Activated CD4-positive, alpha-beta T cell treated with anti-CD3 and anti-CD28 coated beads, Interleukin-2, amount 50 U/mL, for 1 hour (primary cell): ENCODE measurements around the gene TMTC3.
"Not testable (repeated sequence)": the region's sequence is repeated elsewhere in the genome, so short reads cannot be mapped to it uniquely, and the experiment has no call there.

Experiments
- DNase-seq: peaks from one replicate; pipeline ENCODE4 v3.0.0-alpha.2; 2020

TMTC3 gene

DNA sequence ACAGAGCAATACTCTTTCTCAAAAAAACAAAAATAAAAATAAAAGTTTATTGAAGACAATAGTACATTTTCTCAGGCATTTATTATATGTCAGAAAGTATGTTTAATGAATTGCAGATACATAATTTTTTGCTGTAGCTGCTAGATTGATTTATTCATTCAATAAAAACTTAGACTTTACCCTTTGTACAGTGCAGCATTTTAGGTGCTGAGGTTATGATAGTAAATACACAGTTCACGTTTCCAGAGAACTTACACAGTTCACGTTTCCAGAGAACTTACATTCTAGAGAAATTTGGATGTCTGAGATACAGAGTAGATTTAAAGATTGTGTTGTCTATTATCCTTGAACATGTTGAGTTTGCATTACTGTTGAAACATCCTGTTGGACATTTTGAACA lies 25.3 kb downstream of the TMTC3 start:
- no peak for DNase-seq

DNA sequence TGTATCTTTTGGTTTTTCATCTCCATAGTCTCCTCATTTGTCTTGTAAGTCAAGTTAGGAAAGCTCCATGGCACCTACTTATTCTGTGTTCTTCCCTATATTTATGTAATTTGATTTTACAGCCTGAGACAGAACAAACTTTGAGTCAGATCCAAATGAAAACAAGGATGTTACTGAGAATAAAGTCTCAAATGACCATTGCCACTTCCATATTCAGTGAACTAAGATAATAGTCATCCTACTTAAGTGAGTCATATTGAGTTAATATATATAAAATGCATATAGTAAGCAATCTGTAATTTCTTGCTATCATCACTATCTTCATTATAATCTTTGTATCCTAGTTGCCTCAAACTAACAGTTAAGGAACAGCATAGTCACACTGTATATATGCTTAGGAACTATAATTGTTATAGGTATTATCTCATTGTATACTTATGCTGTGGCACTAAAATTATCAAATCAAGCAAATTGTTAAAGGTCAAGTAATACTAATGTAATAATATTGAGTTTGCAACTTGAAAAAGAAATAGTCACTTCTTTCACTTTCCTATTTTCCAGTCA lies 30.8 kb downstream of the TMTC3 start:
- DNase-seq, result no peak

DNA sequence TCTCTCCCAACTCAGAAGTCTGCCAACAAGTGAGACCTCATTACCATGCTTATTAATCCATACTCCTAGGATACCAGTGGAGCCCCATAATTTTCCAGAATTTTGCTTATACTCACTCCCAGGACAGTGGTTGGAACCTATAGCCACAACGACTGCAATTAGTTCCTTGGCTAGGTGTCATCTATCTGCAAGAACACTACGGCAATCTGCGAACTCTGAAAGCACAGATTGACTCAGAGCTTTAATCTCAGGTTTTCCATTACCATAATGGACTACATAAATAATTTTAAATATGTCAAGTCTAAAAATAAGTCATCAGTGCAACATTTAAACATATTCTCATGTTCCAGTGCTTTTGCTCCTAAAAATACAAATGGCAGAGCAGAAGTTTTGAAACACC lies 33.4 kb downstream of the TMTC3 start:
- DNase-seq, result no peak

DNA sequence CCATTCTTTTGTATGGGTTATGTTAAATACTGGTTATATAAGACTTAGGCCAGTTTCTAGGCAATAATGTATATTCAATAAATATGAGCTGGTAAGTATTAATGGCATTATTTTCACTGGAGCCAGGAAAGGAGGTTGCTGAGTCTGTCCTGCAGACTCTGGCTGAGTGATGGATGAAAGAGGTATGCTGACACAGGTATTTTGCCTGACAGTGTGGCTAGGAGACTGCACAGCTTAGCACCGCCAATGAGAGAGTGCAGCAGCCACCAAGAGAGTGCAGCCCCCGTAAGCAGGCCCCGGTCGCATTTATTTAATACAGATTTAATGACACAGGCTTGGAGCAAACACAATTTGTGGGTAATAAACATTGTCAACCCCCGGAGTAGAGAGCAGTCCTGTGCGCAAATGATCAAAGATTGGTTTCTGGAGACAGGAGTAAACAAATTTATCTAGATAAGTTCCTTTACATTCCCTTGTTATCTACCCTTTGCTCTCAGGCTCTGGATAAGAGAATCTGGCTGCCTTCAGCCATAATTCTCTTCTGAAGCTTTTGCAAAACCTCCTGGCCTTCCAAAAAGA lies 37.4 kb downstream of the TMTC3 start:
- DNase-seq, result no peak

DNA sequence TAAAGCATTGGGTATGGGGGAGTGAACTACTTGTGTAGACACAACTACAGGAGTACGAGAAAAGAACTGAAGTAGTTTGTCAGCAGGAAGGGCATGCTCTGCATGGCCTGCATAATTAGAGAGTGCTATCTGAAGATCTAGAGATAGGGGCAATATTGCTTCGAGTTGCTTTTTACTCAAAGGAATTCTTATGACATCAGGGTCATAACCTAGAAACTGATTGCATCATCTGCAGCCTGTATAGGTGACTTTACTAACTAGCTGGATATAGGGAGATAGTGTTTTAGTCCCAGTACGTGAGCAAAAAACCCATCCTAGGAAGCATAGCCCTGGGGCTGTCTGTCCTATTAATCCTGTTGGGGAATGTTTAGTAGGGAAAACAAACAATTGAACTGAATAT lies 39.8 kb downstream of the TMTC3 start:
- no peak for DNase-seq

DNA sequence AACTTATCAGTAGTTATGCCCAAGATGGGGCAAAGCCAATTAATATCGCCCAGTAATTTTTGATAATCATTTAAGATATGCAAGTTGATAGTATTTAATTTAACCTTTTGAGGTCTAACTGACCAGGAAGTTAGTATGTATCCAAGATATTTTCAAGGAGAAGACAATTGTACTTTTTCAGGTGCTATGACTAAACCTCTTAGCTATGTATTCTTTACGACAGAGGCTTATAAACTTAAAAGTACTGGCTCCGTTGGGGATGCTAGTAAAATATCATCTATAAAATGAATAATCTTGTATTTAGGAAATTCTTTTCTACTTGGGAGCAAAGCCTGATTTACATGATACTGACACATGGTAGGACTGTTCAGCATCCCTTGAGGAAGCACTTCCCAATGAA lies 40.3 kb downstream of the TMTC3 start:
- no peak for DNase-seq

DNA sequence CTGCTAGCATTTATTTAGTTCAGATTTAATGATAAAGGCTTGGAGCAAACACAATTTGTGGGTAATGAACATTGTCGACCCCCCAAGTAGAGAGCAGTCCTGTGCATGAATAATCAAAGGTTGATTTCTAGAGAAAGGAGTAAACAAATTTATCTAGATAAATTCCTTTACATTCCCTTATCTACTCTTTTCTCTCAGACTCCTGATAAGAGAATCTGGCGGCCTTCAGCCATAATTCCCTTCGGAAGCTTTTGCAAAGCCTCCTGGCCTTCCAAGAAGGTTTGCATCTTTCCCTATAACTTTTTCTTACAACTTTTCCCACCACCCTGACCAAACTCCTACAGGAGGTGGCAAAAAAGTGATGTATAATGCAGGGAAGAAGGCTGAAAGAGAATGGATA lies 42.1 kb downstream of the TMTC3 start:
- no peak for DNase-seq

DNA sequence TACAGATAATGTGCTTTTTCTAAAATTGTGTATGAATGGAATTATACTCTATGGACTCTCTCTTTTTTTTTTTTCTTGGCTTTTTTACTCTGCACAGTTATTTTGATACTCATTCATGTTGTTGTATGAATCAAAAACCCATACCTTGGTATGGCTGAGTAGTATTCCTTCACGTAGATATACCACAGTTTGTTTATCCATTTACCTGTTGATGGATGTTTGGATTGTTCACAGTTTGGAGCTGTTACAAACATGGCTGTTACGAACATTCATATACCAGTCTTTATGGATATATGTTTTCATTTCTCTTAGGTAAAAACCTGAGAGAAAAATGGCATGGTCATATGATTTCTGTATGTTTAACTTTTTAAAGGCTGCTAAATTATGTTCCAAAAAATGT lies 43.2 kb downstream of the TMTC3 start:
- DNase-seq, result no peak

DNA sequence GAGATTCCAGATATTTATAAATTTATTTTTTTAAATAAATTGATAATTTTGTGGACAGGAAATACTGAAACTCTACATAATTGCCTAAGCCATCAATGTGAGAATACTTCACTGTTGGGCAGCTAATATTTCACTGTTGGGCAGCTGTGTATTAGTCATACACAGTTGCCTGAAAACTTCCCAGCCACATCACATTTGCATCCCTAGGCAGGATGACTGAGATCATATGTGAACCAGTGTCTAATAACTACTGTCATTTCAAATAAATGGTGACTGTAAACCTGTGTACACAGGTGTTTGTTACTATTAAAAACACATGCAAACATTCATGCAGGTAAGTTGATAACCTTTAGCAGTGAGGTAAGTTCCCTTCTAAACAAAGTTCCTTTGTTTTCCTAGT lies 43.9 kb downstream of the TMTC3 start:
- DNase-seq, result no peak

DNA sequence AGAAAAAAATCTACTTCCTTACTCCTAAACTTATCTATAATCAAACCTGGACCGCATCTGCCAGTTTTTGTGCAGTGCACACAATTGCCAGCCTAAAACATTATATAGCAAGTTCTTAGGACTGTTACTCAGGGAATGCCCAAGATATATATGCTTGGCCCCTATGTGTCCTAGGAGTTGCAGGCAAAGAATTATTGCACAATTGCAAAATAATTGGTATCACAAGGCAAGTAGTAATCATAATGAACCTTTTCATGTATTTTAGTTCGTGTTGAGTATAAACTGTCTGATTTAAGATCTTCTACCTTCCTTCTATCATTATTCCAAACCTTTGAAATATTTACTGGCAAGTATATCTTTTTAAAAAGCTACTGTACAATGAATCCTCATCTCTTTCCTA lies 45.5 kb downstream of the TMTC3 start:
- no peak for DNase-seq

DNA sequence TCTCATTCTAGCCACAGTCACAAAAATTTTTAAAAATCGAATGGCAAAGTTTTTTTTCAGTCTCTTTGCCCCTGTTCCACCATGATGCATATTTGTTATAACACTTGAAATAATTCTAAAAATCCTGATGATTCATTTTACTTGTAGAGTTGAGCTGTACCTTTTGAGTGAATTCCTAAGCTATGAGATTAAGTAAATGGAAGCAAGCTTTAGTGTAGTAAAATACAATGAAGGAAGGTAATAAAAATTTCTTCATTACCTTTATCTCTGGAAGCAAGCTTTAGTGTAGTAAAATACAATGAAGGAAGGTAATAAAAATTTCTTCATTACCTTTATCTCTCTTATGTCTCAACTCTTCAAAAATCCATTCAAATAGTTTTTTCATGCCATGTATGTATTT lies 46.1 kb downstream of the TMTC3 start:
- no peak for DNase-seq

DNA sequence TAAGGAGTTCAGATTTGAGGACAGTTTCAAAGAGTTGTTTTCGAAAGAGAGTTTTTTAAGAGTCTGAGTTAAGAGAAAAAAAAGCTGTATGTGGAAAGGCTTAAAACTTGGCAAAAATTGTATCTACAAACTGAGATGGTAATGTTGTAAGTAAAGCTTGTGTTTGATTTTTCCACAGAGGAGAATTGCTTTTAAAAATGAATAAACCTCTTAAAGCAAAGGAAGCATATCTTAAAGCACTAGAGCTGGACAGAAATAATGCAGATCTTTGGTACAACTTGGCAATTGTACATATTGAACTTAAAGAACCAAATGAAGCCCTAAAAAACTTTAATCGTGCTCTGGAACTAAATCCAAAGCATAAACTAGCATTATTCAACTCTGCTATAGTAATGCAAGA lies 50.3 kb downstream of the TMTC3 start:
- DNase-seq, result no peak

DNA sequence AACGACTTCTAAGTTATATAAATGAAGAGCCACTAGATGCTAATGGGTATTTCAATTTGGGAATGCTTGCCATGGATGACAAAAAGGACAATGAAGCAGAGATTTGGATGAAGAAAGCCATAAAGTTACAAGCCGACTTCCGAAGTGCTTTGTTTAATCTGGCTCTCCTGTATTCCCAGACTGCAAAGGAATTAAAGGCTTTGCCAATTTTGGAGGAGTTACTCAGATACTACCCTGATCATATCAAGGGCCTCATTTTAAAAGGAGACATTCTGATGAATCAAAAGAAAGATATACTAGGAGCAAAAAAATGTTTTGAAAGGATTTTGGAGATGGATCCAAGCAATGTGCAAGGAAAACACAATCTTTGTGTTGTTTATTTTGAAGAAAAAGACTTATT lies 52.8 kb downstream of the TMTC3 start:
- DNase-seq, result no peak

DNA sequence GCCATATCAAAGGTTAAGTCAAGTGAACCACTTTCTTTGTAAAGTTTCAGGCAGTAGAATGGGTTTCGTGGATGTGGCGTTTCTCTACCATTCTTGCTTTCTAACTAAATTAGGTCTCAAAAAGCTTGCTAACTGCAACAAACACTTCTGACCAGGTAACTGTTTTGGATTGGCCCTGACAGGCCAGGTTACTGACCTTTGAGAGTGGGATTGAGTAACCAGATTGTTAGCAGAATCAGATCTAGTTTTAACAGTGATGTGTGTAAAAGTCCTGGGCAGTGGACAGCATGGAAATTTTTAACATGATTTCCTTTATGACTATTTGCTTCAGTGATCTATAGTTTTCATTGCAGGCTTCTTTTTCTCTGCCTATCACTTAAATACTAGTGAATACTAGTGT lies 57.9 kb downstream of the TMTC3 start:
- no peak for DNase-seq

DNA sequence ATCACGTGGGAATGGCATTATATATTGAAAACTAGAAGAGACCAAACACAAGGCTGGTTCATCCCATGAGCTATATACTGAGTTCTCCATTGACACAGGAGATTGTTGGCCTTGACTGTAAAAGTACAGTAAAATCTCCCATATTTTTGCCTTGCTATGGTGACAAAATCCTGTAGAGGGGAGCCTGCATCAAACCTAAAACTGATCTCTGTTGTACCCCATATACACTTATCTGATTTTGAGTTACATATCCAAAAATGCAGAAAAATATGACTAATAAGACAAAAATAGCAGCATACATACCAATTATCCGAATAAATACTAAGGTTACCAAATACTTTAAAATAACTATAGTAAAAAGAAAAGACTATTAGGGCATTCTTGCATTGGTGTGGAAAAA lies 60.4 kb downstream of the TMTC3 start:
- DNase-seq, result no peak

DNA sequence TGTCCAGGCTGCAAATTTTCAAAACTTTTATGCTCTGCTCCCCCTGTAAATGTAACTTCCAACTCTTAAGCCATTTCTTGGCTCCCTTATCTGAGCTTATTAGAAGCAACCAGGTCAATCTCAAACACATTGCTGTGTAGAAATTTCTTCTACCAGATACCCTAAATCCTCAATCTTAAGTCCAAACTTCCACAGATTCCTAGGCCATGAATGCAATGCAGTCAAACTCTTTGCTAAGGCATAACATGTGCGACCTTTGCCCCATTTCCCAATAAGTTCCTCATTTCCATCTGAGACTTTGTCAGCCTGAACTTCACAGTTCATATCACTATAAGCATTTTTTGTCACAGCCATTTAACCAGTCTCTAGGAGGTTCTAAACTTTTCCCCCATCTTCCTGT lies 64.5 kb downstream of the TMTC3 start:
- DNase-seq, result no peak

DNA sequence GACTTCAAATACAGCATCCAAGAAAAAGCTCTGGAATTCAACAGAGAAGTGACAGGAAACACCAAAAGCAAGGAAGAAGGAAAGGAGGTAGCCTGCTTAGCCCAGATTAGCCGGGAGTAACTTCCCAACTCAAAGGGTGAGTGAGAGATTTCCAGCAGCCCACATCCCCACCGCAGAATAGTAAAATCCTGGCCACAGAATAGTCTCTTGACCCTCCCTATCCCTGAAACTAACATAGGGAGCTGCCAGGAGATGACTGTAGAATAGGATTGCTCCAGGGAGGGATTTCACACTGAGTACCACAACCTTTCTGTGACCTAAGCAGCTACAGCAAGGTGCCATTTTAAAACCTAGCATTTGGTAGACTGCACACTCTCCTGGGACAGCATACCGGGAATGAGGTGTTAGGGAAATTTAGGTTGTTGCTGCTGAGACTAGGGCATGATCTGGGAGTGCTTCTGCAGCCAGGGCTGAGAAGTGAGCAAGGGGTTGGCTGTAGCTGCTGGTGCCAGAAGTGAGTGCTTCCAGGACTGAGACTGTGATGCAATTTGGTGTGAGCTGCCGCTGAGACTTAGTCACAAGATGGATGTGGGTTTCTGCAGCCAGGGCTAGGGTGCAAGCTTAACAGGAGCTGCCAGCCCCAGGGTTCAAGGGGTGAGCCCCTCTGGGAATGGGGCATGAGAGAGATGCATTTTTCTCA lies 66.0 kb downstream of the TMTC3 start:
- DNase-seq, result no peak

DNA sequence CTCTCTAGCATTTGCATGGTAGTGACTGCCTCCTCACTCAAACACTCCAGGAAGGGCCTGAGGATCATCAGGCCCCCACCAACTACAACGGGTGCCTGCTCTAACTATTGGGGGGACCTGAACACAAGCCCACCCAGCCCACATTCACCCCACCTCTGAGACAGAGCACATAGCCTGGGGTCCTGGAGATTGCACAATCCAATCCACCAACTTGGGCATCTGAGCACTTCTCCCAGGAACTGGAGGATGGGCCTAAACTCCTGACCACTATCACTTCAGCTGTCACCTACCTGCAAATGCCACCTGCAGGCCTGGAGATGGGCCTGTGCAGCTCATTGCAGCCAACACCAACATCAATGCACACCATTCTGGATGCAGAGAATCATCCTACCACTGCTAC lies 66.6 kb downstream of the TMTC3 start:
- DNase-seq, result no peak

DNA sequence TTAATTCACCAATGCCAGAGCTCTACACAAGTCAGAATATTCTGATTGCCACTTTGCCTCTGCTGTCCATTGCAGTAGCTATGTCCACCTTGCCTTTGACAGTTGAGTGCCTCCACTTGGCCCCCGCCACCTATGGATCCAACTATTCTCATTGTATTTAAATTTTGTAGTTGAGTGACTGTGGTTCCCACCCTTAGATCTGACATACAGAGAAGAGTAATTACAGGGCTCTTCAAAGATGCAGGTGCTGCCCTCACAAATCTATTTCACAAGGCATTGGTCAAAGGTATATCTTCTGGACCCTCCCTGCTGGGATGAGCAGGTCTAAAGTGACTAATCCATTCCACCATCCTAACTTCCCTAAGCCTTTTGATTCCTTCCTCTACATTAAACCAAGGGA lies 68.2 kb downstream of the TMTC3 start:
- not testable (repeated sequence) for DNase-seq

DNA sequence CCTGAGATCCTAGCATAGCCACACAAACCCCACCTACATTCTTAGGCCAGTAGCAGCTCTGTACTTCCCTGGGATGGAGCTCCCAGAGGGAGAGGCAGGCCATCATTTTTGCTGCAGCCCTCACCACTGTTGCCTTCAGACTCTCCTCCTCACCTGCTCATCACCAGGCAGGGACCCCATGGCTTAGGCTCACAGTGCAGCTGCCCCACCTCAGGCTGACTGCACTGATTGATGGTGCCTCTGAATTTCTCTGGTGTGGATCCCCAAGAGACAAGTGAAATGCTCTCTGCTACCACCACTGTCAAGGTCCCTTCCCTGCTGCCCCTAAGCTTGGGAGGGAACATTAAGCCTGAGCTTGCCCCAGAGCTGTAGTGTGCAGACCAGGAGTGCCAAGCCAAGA lies 76.2 kb downstream of the TMTC3 start:
- no peak for DNase-seq

DNA sequence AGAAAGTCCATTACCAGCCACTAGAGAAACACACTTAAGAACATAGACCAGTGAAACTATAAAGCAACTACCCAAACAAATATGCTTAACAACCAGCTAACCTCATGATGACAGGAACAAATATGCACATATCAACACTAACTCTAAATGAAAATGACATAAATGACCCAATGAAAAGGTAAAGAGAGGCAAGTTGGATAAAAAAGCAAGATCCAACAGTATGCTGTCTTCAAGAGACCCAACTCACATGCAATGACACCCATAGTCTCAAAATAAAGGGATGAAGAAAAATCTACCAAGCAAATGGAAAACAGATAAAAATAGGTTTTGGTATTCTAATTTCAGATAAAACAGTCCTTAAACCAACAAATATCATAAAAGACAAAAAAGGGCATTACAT lies 77.8 kb downstream of the TMTC3 start:
- DNase-seq, result no peak

DNA sequence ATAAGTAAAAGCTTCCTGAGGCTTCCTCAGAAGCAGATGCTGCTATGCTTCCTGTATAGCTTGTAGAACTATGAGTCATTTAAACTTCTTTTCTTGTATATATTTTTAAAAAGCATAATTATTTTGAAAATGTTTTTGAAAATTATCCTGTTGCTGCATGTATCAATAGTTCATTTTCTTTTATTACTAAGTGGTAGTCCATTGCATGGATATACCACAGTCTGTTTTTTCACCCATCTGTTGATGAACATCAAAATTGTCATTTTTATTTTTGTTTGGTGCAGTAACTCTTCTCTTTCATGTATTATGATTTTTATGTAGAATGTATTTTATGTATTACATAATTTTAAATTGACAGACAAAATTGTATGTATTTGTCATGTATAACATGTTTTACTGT lies 81.4 kb downstream of the TMTC3 start:
- DNase-seq, result no peak

DNA sequence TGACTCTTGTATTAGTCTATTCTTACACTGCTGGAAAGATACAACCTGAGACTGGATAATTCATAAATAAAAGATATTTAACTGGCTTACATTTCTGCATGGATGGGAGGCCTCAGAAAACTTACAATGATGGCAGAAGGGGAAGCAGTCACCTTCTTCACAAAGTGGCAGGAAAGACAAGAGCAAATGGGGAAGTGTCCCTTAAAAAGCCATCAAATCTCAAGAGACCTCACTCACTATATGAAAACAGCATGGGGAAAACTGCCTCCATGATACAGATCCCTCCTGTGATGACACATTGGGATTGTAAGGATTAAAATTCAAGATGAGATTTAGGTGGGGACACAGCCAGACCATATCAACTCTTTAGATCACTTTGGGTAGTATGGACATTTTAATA lies 83.7 kb downstream of the TMTC3 start:
- no peak for DNase-seq

DNA sequence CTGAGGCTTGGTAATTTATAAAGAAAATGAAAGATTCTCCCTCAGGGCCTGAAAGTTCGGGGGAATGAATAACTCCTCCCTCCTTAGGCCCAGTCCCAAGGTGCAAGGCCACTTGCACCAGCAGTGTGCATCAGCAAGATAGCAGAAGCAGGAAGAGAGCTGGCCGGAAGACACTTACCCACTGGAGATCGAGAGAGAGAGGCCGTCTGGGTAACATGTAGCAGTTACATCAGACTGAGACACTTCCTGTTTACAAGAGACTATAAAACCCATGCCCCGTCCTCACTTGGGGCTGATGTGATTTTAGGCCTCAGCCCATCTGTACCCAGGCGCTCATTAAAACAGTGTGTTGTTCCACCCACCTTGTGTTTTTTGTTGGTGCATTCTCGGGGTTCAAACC lies 85.2 kb downstream of the TMTC3 start:
- DNase-seq, result no peak

DNA sequence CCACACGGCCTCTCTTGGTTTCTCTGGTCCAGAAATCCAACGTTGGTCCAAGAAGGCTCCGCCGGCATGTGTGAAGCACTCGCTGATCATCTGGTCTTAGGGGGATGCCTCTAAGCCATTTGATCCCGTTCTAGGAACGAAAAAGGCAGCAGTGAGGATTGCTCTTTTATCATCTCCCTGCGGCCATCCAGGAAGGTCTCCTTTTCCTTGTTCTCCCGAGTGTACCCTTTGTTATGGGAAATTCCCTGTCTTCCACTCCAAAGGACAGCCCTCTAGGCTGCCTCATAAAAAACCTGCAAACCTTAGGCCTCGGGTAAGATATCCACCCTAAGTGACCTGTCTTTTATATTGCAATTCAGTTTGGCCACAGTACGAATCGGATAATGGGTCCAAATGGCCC lies 85.8 kb downstream of the TMTC3 start:
- no peak for DNase-seq
